IMR-90 (cell line): ENCODE results near the gene ADAMTS19. TPM values are rescaled to one million over a fixed set of nuclear protein-coding genes. Genes with fewer than 3 reads are reported as not detected.

Experiments used
- ATAC-seq: fragments of 200-7000 bp; cut with Tn5 transposase; 2 replicates; pipeline ENCODE4 v1.9.1; 2020; ENCODE audit warnings: low read depth, mild to moderate bottlenecking, moderate library complexity
- BruUV-seq: library from RNA; stranded (reverse); fragments of 400-500 nt; replicated peaks from 2 replicates; lab custom pipeline; 2021; lab: Mats Ljungman, UMichigan
- CTCF ChIA-PET: fragments of 300-600 bp; formaldehyde crosslinking; extraction: SDS; loops from one replicate; lab custom pipeline; 2021; ENCODE audit warnings: antibody characterized with exemption; lab: Yijun Ruan, JAX
- POLR2A ChIA-PET: fragments of 300-600 bp; sonication (Branson Sonifier 250); formaldehyde crosslinking; loops from one replicate; lab custom pipeline; 2022; ENCODE audit warnings: antibody characterized with exemption; ENCODE audit not compliant: unreplicated experiment; lab: Charles Lee
- DNase-seq: peaks from one replicate; pipeline ENCODE4 v3.0.0; 2013
- H2AFZ ChIP-seq: replicated peaks from 2 replicates; pipeline ENCODE3; 2013; ENCODE audit warnings: low read length, mild to moderate bottlenecking; ENCODE audit not compliant: poor library complexity
- H2AK5ac ChIP-seq: 2 replicates; pipeline ENCODE4 v1.6.1; 2013; ENCODE audit warnings: low read depth, low read length, inconsistent platforms
- H2AK9ac ChIP-seq: replicated peaks from 2 replicates; pipeline ENCODE3; 2013; ENCODE audit warnings: mild to moderate bottlenecking, low read depth, low read length, moderate library complexity; ENCODE audit not compliant: poor library complexity
- H2BK120ac ChIP-seq: 2 replicates; pipeline ENCODE4 v1.6.1; 2013; ENCODE audit warnings: low read depth, low read length, inconsistent platforms
- H2BK15ac ChIP-seq: 3 replicates; pipeline ENCODE4 v1.6.1; 2013; ENCODE audit warnings: low read depth, low read length, inconsistent platforms
- H2BK20ac ChIP-seq: 2 replicates; pipeline ENCODE4 v1.6.1; 2013; ENCODE audit warnings: low read depth, mild to moderate bottlenecking, inconsistent platforms, low read length, moderate library complexity
- H2BK5ac ChIP-seq: 2 replicates; pipeline ENCODE4 v1.6.1; 2013; ENCODE audit warnings: mild to moderate bottlenecking, low read depth, low read length, inconsistent platforms; ENCODE audit not compliant: poor library complexity, severe bottlenecking
- H3K14ac ChIP-seq: replicated peaks from 2 replicates; pipeline ENCODE4 v1.6.1; 2013; ENCODE audit warnings: low read depth, low read length, inconsistent platforms
- H3K18ac ChIP-seq: 2 replicates; pipeline ENCODE4 v1.6.1; 2013; ENCODE audit warnings: low read depth, low read length, control low read depth
- H3K23ac ChIP-seq: 2 replicates; pipeline ENCODE4 v1.6.1; 2013; ENCODE audit warnings: low read depth, low read length, inconsistent platforms
- H3K27ac ChIP-seq: 2 replicates; pipeline ENCODE4 v1.5.1; 2013; ENCODE audit warnings: mild to moderate bottlenecking, control low read depth, low read length; ENCODE audit not compliant: insufficient read depth
- H3K27me3 ChIP-seq: 2 replicates; pipeline ENCODE4 v1.6.1; 2013; ENCODE audit warnings: low read length; ENCODE audit not compliant: control insufficient read depth, insufficient read depth
- H3K36me3 ChIP-seq: 2 replicates; pipeline ENCODE4 v1.6.1; 2013; ENCODE audit warnings: low read length, mixed read lengths; ENCODE audit not compliant: control insufficient read depth, insufficient read depth
- H3K4ac ChIP-seq: 2 replicates; pipeline ENCODE4 v1.6.1; 2013; ENCODE audit warnings: low read depth, low read length, inconsistent platforms
- H3K4me1 ChIP-seq: 2 replicates; pipeline ENCODE4 v1.6.1; 2013; ENCODE audit warnings: low read length, mixed read lengths; ENCODE audit not compliant: control insufficient read depth, insufficient read depth
- H3K4me2 ChIP-seq: 2 replicates; pipeline ENCODE4 v1.6.1; 2013; ENCODE audit warnings: low read depth, mild to moderate bottlenecking, control low read depth, low read length, moderate library complexity
- H3K4me3 ChIP-seq: 2 replicates; pipeline ENCODE4 v1.5.1; 2013; ENCODE audit warnings: low read depth, mild to moderate bottlenecking, control low read depth, low read length, moderate library complexity; ENCODE audit not compliant: insufficient read depth
- H3K56ac ChIP-seq: 2 replicates; pipeline ENCODE4 v1.6.1; 2013; ENCODE audit warnings: low read length, inconsistent platforms; ENCODE audit not compliant: insufficient read depth; ENCODE audit errors: extremely low read depth
- H3K79me1 ChIP-seq, 2 experiments: 2 replicates each; pipeline ENCODE4 v1.6.1; 2013; ENCODE audit warnings: low read length in 2 of 2, inconsistent platforms in 1 of 2, low read depth in 1 of 2
- H3K9ac ChIP-seq: 2 replicates; pipeline ENCODE4 v1.6.1; 2013; ENCODE audit warnings: low read depth, low read length, control low read depth
- H3K9me1 ChIP-seq: 2 replicates; pipeline ENCODE4 v1.6.1; 2013; ENCODE audit warnings: low read length, inconsistent platforms; ENCODE audit not compliant: insufficient read depth
- H3K9me3 ChIP-seq: 2 replicates; pipeline ENCODE4 v1.6.1; 2013; ENCODE audit warnings: low read length; ENCODE audit not compliant: control insufficient read depth, insufficient read depth
- H4K20me1 ChIP-seq: 2 replicates; pipeline ENCODE4 v1.6.1; 2013; ENCODE audit warnings: low read length, inconsistent platforms; ENCODE audit not compliant: insufficient read depth
- H4K5ac ChIP-seq: 2 replicates; pipeline ENCODE4 v1.6.1; 2013; ENCODE audit warnings: mild to moderate bottlenecking, low read depth, low read length, control low read depth
- H4K8ac ChIP-seq, 2 experiments: 2 replicates each; pipeline ENCODE4 v1.6.1; 2013; ENCODE audit warnings: low read depth in 2 of 2, low read length in 2 of 2, control low read depth in 1 of 2, inconsistent platforms in 1 of 2
- H4K91ac ChIP-seq: 2 replicates; pipeline ENCODE4 v1.6.1; 2013; ENCODE audit warnings: low read depth, low read length, inconsistent platforms; ENCODE audit not compliant: insufficient read depth
- BHLHE40 ChIP-seq: fragments of 150-350 bp; IDR thresholded peaks from 2 replicates; pipeline ENCODE4 v1.6.1; 2016; ENCODE audit warnings: mild to moderate bottlenecking, low read depth, low read length
- CHD1 ChIP-seq: IDR thresholded peaks from 2 replicates; pipeline ENCODE4 v1.6.1; 2012; ENCODE audit warnings: low read depth, low read length, improper control_type of control experiment
- CTCF ChIP-seq: conservative IDR thresholded peaks from 2 replicates; pipeline ENCODE4 v1.5.1; 2012; ENCODE audit warnings: mild to moderate bottlenecking, low read depth, low read length, improper control_type of control experiment
- ELK1 ChIP-seq: fragments of 150-350 bp; IDR thresholded peaks from 2 replicates; pipeline ENCODE4 v1.6.1; 2016; ENCODE audit warnings: low read depth, mild to moderate bottlenecking, low read length, moderate library complexity, borderline replicate concordance
- FOS ChIP-seq: fragments of 150-350 bp; IDR thresholded peaks from 2 replicates; pipeline ENCODE4 v1.6.1; 2016; ENCODE audit warnings: low read depth, low read length
- MXI1 ChIP-seq: IDR thresholded peaks from 2 replicates; pipeline ENCODE4 v1.6.1; 2012; ENCODE audit warnings: low read depth, mild to moderate bottlenecking, low read length, moderate library complexity, borderline replicate concordance
- NFE2L2 ChIP-seq: fragments of 150-350 bp; IDR thresholded peaks from 2 replicates; pipeline ENCODE4 v1.6.1; 2016; ENCODE audit warnings: low read depth, mild to moderate bottlenecking, low read length
- RAD21 ChIP-seq: IDR thresholded peaks from 2 replicates; pipeline ENCODE4 v1.6.1; 2012; ENCODE audit warnings: low read length, improper control_type of control experiment
- RFX5 ChIP-seq: IDR thresholded peaks from 2 replicates; pipeline ENCODE4 v1.8.0; 2012; ENCODE audit warnings: low read depth, mild to moderate bottlenecking, low read length, moderate library complexity
- USF2 ChIP-seq: fragments of 150-350 bp; IDR thresholded peaks from 2 replicates; pipeline ENCODE4 v1.6.1; 2017; ENCODE audit warnings: mild to moderate bottlenecking, antibody characterized with exemption, low read length, low read depth
- dilution Hi-C: fragments of 300-500 bp; cut with HindIII; formaldehyde crosslinking; loops from one replicate; pipeline ENCODE4 v1.14.3; 2018; ENCODE audit warnings: low sequenced_read_pairs; ENCODE audit not compliant: unreplicated experiment
- in situ Hi-C: fragments of 300-500 bp; cut with MboI; formaldehyde crosslinking; loops from 3 replicates; pipeline ENCODE4 v1.14.3; 2019; ENCODE audit warnings: low sequenced_read_pairs, inconsistent platforms, mixed read lengths
- intact Hi-C: fragments of 100-400 bp; cut with micrococcal nuclease; formaldehyde crosslinking; loops from 2 replicates; pipeline ENCODE4 v1.10.0; 2022
- polyA plus RNA-seq, 3 experiments: library from polyadenylated mRNA; depleted of rRNA; stranded (reverse); fragments of >200 nt; gene quantifications; 2 replicates each; pipeline ENCODE4 v1.2.3, GENCODE V29; 2012; ENCODE audit warnings: low replicate concordance in 1 of 3
- total RNA-seq: library from RNA; depleted of rRNA; stranded (reverse); fragments of >200 nt; gene quantifications from 2 replicates; pipeline ENCODE4 v1.2.3, GENCODE V29; 2012

The ADAMTS19 gene
- total and polyA plus RNA-seq, 2 of the 4 experiments (the other 2 are of a cell fraction): under 0.01 to 0.17 TPM

GRCh38 chr5:129631961-129632360 is 171.9 kb downstream of the ADAMTS19 start:
- dilution Hi-C loops (no loop called here), intact Hi-C loops (no loop called here), in situ Hi-C loops (no loop called here)
- CTCF ChIA-PET: no interaction called here
- Histone ChIP-seq H3K9me3 (no peaks in the 10 kb centered on the region; the same call in 1 of the 2 replicates), H2BK5ac (no peak overlapping the region), H2BK15ac (no peak overlapping the region), H3K4me1 (no peaks in the 10 kb centered on the region), H3K36me3 (no peaks in the 10 kb centered on the region), H3K56ac (no peak overlapping the region), H4K5ac (no peak overlapping the region), H3K4me2 (no peak overlapping the region), H3K79me1 (no peaks in the 10 kb centered on the region), H2BK20ac (no peak overlapping the region), H3K14ac (no peak overlapping the region), H4K20me1 (no peaks in the 10 kb centered on the region), H3K27ac (no peak overlapping the region), H2AK9ac (no peak overlapping the region), H3K4me3 (no peak overlapping the region), H3K9me1 (no peaks in the 10 kb centered on the region), H4K91ac (no peak overlapping the region), H2AFZ (no peak overlapping the region), H3K4ac (no peak overlapping the region), H4K8ac (no peak overlapping the region), H3K27me3 (no peaks in the 10 kb centered on the region), H3K18ac (no peak overlapping the region), H3K9ac (no peak overlapping the region), H2AK5ac (no peak overlapping the region), H2BK120ac (no peak overlapping the region), H3K23ac (no peak overlapping the region)
- POLR2A ChIA-PET: no interaction called here
- TF ChIP-seq RFX5 (no peak), FOS (no peak), RAD21 (no peak), CHD1 (no peak), MXI1 (no peak), BHLHE40 (no peak), ELK1 (no peak), NFE2L2 (no peak), USF2 (no peak), CTCF (no peak)
- DNase-seq: no peak
- no peak for ATAC-seq
- BruUV-seq: no TSS peak
